Measurements from ENCODE around the gene TCF12. TPM values are rescaled to one million over a fixed set of nuclear protein-coding genes. Genes with fewer than 3 reads are reported as not detected.

Gene TCF12
- total RNA-seq, 6 experiments from 2014 or later, result 106 to 200 (median 149) TPM

- TF ChIP-seq CTCF (IDR thresholded peaks at IDR 0.05), result no peak
- Mint-ChIP-seq H3K4me1 (ENCODE audit: low read depth) (peaks cover 55% of the 10 kb centered on the region), H3K9me3 (no peaks in the 10 kb centered on the region), H3K36me3 (ENCODE audit: low read depth) (peaks cover 61% of the 10 kb centered on the region), H3K4me3 (no peak overlapping the region), H3K27ac (peak overlapping the region; percentile 33; the same call in 1 of the 2 replicates), H3K27me3 (ENCODE audit: insufficient read depth) (peaks cover 3% of the 10 kb centered on the region)
- no peak for DNase-seq
These were observed 315.7 kb downstream of the TCF12 start for GRCh38 chr15:57234156-57234555.

GRCh38 chr15:57235186-57235585 is 316.7 kb downstream of the TCF12 start:
- H3K27ac Mint-ChIP-seq, result peak overlapping the region; percentile 78
- peaks cover 70% of the 10 kb centered on the region for H3K36me3 Mint-ChIP-seq (ENCODE audit: low read depth)
- 0 out of 2 replicates have a peak overlapping the region, but pooled peaks have one; percentile 50 for H3K4me3 Mint-ChIP-seq
- peaks cover 50% of the 10 kb centered on the region for H3K4me1 Mint-ChIP-seq (ENCODE audit: low read depth)
- TF ChIP-seq CTCF (IDR thresholded peaks at IDR 0.05), result no peak
- H3K27me3 Mint-ChIP-seq (ENCODE audit: insufficient read depth), result peaks cover 3% of the 10 kb centered on the region
- H3K9me3 Mint-ChIP-seq, result no peaks in the 10 kb centered on the region
- DNase-seq, result no peak

GRCh38 chr15:57235873-57236272 is 317.4 kb downstream of the TCF12 start:
- Mint-ChIP-seq H3K27me3 (ENCODE audit: insufficient read depth) (peaks cover 3% of the 10 kb centered on the region), H3K9me3 (no peaks in the 10 kb centered on the region), H3K36me3 (ENCODE audit: low read depth) (peaks cover 72% of the 10 kb centered on the region), H3K27ac (peak overlapping the region; percentile 78), H3K4me1 (ENCODE audit: low read depth) (peaks cover 43% of the 10 kb centered on the region), H3K4me3 (peak overlapping the region; percentile 50)
- no peak for TF ChIP-seq CTCF (IDR thresholded peaks at IDR 0.05)
- DNase-seq, result peak; percentile 88

- Mint-ChIP-seq H3K9me3 (no peaks in the 10 kb centered on the region), H3K27ac (peak overlapping the region; percentile 78), H3K27me3 (ENCODE audit: insufficient read depth) (peaks cover 3% of the 10 kb centered on the region), H3K36me3 (ENCODE audit: low read depth) (peaks cover 72% of the 10 kb centered on the region), H3K4me3 (no peak overlapping the region), H3K4me1 (ENCODE audit: low read depth) (peaks cover 39% of the 10 kb centered on the region)
- DNase-seq, result no peak
- TF ChIP-seq CTCF (IDR thresholded peaks at IDR 0.05), result no peak
These were observed 318.3 kb downstream of the TCF12 start for GRCh38 chr15:57236561-57237300.

- peaks cover 75% of the 10 kb centered on the region for H3K36me3 Mint-ChIP-seq (ENCODE audit: low read depth)
These were observed 318.8 kb downstream of the TCF12 start for GRCh38 chr15:57237301-57237642.

More at GRCh38 chr15:57237301-57237642, 318.8 kb downstream of the TCF12 start:
- no peak for DNase-seq
- Mint-ChIP-seq H3K27ac (peak overlapping the region; percentile 78; the same call in 1 of the 2 replicates), H3K4me3 (no peak overlapping the region), H3K9me3 (no peaks in the 10 kb centered on the region), H3K4me1 (ENCODE audit: low read depth) (peaks cover 39% of the 10 kb centered on the region), H3K27me3 (ENCODE audit: insufficient read depth) (peaks cover 3% of the 10 kb centered on the region)
- no peak for TF ChIP-seq CTCF (IDR thresholded peaks at IDR 0.05)

All from HFFc6 (cell line).